NCI-H2029 treated with DMSO at 0.1 percent for 48 hours (cell line): Measurements from ENCODE around the gene LYZL6.
"Not testable (repeated sequence)": the region's sequence is repeated elsewhere in the genome, so short reads cannot be mapped to it uniquely, and the experiment has no call there.

Experiments
- DNase-seq: peaks from one replicate; lab custom pipeline; 2025; lab: John Stamatoyannopoulos, UW

The LYZL6 gene

DNA sequence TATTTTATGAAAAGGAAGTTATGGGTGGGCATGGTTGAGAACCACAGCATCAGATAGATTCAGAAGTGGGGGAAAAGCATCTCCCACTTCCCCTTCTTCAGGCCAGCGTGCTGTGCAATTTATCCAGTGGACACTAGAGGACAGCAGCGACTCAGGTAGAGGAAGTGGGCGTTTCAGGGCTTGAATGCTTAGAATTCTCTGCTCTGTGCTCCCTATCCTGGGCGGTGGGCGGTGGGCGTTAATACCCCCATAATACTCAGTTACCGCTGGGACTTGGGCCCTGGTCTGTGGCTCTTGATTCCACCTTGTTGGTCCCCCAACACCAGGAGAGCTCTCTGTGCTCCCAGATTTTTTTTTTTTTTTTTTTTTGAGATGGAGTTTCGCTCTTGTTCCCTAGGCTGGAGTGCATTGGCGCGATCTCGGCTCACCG, 3.7 kb upstream of the LYZL6 start:
- peak; percentile 39 for DNase-seq

DNA sequence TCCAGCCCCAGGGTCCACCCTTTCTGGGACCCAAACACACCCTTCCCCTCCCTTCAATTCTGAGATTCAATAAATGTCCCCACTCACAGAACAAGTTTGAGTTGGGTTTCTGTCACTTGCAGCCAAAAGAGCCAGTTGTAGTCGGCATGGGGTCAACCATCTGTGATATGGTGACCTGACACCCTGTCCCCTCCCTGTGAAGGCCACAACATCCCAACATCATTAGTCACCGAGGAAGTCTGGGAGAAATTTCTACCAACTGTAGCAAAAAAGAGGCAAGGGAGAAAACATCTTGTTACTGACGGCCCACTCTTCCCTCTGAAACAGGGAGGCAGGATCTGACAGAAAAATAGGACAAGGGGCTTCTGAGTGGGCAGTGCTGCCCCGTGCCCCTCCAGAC, 638 bp upstream of the LYZL6 start:
- no peak for DNase-seq

DNA sequence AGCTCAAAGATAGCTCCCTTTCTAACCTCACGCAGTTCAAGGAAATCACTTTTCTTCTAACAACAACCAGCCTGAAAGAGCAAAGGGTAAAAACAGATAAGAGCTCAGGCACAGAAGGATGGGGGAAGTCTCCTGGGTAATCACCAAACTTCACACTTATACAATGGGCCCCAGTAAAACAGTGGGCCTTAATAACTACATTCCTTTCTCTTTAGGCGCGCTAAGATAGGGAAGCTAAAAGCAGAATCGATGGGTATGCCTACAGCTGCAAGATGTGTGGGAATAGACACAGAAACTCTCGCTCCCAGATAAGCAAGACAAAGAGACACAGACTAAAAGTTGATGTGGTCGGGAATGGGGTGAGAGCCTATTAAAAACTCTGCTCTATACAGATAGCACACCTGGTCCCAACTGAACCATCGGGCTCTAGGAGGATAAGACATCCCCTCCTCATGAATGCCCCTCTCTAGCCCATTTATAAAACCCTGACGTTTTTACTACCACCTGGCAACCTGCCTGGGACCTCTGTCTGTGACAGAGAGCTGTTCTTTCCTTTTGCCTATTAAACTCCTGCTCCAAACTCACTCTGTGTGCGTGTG, 826 bp downstream of the LYZL6 start:
- no peak for DNase-seq

DNA sequence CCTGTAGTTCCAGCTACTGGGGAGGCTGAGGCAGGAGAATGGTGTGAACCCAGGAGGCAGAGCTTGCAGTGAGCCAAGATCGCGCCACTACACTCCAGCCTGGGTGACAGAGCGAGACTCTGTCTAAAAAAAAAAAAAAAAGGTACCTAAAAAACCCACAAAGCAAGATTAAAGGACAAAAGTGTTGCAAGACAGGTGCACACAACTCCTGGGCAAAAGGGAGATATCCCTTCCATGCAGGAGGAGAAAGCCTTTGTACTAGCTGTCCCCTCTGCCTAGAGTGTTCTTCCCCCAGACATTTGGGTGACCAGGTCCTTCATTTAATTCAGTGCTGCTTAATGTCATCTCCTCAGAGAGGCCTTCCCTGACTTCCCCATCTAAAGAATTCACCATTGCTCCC, 5.0 kb downstream of the LYZL6 start:
- not testable (repeated sequence) for DNase-seq

DNA sequence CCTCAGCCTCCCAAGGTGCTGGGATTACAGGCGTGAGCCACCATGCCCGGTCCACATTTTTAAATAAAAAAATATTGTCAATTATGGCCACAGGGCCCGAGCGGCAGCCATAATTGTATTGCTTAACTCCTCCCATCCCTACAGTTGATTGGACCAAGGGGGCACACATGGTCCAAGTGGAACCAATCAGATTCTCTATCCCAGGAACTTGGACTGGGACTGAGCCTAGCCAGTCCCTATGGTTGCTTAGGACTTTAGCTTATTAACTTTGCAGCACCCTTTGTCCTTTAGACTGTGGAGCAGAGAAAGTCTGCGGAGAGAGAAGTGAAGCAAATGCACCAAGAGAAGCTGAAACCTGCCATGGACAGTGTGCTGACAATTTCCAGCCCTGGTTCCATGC, 7.5 kb downstream of the LYZL6 start:
- DNase-seq: no peak

DNA sequence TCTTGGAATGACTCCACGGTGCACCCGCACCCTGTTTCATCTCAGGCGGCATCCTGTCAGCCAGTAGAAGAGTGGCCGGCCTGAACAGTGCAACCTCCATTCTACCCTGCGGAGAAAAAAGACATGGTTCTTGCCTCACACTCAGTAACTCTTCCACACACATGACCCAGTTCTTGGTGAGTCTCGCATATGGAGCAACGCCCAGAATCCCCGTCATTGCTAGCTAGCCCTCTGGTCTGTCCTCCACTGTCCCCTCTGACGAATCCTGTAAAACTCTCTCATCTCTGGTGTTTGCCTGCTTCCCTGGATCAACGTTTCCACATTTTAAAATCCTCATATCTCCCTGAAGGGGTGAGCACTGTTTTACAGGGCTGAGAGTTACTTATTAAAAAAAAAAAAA, 8.8 kb downstream of the LYZL6 start:
- DNase-seq: no peak

DNA sequence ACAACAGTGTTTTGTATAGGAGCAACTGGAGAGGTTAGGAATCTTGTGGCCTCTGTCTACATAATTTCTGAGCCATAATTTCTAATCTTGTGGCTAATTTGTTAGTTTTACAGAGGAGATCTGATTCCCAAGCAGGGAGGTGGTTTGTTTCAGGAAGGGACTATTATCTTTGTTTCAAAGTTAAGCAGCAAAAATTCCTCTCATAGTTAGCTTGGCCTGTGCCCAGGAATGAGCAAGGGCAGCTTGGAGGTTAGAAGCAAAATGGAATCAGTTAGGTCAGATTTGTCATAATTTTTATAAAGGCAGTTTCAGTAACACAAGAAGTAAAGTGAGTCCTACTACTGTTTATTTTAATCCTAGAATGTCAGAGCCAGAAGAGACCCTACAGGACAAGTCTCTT, 10.9 kb downstream of the LYZL6 start:
- DNase-seq: no peak

DNA sequence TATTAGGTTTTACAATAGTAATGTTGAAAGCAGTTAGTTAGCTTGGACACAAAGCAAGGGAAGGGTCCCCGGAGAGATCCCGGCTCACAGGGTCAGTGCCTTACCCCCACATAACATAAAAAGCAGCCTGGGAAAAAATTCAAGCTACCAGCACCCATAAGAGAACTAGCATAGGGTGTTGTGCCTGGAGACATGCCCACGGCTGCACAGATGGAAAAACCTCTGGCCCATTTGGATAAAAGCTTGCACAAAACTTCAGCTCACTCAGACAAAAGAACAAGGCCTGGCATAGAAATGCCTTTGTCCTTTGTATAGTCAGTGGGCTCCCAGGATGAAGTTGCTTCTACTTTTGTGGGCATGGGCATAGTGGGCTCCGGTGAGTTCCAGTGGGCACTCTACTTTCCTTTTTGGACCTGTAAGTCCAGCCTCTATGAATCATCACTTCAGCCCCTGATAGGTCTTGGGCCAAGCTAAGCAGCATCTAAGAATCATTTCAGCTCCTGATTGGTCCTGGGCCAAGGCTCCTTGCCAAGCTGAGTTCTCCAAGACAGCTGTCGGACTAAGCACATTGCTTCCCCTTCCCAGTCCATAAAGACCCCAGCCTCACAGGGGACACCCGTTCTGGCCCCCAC, 11.6 kb downstream of the LYZL6 start:
- no peak for DNase-seq

DNA sequence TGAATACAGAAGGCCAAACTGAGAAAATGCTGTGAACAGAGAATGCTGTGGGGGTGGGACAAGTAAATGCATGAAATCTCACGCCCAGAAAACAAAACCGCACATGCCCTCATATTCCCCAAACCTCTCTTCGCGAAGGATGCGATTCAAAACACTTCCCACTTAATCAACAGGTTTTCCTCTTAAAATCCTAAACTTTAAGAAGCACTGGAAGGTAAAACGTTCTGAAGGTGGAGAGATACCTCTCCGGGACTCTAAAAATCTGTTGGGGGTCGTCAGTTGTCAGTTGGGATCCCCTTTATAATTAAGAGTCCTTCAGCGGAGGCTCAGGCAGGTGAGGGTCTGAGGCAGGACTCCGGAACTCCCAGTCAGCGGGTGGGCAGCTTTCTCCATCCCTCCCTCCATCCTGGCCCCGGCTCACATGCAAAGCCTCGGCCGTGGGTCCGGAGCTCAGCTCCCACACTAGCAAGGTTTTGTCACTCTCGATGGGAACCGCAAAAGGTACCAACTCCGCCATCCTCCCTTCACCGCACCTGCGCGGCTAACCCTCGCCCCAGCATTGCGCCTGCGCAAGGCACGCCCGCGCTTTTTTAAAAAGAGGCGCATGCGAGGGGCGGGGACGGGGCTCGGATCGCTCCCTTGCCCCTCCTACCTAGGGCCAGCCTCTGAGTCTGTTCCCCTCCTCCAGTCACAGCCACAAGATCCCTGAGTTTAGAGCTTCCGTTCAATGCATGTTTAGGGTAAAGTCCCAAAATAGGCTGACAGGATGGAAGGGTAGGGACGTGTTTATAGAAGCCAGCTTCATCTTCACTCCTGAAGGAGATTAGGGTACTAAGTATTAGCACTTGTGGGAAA, 13.1 kb downstream of the LYZL6 start, which contains the start of gene RDM1:
Gene RDM1 (minus strand): TSS at position 563 of the 855 bp plus-strand sequence. CDS start 46 bp downstream, at position 517.
- peak; percentile 24 for DNase-seq

DNA sequence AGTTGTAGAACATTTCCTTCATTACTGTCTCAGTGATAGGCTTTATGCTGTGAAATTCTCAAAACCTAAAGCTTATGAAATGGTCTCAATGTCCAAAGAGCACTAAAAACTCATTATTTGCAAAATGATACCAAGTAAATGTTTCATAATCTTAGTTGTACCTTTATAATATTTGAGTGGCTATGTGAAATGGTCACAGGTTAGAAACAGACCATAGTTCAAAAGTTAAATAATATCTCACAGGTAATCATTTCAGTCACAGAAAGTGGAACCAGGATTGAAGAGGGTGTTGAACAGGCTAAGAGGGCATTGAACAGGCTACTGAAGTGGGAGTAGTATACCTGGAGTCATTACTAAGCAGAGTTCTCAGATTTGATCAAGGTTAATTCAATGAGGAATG, 15.8 kb downstream of the LYZL6 start:
- DNase-seq: no peak

DNA sequence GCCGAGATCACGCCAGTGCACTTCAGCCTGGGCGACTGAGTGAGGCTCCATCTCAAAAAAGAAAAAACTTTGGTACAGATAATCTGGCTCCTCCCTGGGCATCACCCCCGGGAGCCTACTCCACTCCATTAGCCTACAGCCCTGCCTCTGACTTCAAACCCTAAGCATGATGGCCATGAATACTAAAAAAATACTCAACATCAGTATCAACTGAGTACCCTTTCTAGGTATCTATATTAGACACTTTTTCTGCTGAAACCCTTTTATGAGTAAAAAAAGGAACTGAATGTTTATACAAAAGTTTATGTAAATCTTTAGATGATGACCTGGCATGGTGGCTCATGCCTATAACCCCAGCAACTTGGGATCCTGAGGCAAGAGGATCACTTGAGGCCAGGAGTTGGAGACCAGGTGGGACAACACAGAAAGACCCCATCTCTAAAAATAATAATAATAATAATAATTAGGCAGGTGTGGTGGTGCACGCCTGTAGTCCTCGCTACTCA, 19.9 kb downstream of the LYZL6 start:
- no peak for DNase-seq

DNA sequence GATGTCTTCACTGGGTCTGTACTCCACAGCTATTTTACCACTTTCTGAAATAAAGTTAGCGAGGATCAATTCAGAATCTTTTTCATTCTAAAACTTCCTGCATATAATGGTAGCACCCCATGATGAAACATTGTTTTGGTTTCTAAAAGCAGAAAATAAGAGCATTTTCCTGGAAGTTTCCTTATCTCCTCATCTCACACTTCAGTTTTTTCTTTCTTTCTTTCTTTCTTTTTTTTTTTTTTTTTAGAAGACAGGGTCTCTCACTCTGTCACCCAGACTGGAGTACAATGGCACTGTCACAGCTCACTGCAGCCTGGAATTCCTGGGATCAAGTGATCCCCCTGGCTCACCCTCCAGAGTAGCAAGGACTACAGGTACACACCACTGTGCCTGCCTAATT, 23.3 kb downstream of the LYZL6 start:
- DNase-seq: no peak

DNA sequence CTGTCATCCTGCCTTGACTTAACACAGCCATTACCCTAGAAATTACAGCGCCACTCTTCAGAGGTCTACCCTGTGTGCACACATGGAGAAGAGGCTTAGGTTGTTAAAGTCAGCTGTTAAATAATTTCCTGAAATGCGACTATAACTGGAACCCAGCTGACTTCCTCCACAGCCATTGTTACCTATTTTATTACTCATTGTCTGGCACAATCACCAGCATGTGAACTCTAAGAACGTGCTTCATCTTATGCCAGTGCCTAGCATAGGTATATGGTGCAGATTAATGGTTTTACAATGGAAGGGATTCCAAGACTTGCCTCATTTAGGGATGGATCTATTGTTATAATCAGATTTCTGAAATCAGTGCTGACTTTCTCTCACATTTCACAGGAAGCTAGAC, 24.8 kb downstream of the LYZL6 start:
- DNase-seq: no peak

DNA sequence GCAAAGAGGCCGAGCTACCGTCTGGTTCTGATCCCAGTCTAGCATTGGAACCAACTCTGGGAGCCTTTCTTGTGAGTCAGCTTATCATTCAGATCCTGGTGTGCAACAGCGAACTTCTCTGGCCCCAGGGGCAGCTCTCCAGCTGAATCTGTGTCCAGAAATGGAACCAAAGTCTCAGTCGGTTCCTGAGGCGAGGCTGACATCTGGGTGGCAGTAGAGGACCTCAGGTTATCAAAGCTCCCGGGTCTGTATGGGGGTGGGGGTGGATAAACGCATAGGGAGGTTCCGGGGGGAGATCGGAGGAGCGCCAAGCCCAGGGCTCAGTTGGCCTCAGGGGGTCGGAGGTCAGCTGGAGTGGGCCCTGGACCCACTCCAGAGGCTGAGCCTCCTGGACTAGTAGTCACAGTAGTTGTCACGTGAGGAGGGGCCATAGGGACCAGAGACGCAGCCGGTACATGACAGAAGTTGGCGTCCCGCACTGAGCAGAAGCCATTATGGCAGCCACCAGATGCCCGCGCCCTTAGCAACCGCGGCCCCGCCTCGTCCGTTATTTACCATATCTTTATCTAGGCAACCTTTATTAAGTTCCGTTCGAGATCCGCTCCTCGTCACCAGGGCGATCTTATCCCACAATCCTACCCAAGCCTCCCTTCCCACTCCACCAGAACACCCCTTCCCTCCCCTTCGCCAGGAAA, 25.8 kb downstream of the LYZL6 start:
- no peak for DNase-seq

DNA sequence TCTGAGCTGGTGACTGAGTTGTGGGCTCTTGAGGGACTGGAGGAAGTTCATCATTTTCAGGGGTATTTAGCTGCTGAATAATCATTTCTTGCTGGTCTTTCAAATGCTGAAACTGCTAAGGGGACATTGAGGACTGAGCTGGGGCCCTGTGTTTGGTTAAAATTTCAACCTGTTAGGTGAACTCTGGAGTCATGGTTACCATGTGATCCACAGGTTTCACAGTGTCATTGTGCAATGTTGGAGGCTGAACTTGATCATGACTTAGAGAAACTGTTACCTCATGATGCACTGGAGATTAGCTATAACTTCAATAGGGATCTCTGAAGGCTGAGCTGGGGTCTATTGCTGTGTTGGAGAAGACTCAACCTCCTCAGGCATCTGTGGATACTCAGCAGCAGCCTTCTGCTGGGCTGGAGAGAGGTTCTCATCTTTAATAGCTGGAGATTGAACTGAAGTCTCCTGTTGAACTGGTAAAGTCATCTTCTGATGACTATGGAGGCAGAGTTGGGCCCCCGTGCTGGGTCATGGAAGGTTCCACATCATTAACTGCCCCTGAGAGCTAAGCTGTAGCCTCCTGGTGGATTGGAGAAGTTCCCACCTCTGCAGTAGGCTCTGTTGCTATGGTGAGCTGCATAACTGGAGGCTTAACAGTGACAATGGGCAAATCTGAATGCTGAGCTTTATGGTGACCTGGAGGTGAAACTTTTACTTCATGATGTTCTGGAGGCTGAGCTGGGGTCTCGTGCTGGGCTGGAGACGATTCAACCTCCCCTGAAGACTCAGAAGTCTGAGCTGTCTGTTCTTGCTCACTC, 28.2 kb downstream of the LYZL6 start:
- DNase-seq: no peak

DNA sequence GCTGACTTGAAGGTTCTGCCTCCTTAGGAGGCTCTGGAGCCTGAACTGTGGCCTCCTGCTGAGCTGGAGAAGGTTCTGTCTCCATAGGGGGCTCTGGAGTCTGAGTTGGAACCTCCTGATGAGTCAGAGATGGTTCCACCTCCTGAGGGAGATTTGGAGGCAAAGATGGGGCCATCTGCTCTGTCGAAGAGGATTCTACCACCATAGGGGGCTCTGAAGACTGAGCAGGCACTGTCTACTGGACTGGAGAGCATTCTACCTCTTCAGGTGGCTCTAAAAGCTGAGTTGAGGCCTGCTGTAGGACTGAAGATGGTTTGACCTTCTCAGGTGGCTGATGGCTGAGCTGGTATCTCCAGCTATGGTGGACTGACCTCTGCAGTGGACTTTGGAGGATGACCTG, 29.2 kb downstream of the LYZL6 start:
- DNase-seq: no peak

DNA sequence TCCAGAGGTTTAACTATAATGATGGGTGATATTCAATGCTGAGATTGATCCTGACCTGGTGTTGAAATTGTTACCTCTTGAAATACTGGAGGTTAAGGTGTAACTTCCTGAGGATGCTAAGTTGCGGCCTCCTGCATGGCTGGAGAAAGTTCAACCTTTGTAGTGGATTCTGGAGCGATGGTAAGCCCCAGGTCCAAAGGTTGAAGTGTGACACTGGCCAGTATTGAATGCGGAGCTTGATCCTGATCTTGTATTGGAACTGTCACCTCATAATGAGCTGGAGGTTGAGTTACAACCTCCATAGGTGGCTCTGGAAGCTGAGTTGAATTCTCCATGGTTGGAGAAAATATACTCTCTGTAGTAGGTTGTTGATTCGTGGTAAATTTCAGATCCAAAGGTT, 29.9 kb downstream of the LYZL6 start:
- no peak for DNase-seq

DNA sequence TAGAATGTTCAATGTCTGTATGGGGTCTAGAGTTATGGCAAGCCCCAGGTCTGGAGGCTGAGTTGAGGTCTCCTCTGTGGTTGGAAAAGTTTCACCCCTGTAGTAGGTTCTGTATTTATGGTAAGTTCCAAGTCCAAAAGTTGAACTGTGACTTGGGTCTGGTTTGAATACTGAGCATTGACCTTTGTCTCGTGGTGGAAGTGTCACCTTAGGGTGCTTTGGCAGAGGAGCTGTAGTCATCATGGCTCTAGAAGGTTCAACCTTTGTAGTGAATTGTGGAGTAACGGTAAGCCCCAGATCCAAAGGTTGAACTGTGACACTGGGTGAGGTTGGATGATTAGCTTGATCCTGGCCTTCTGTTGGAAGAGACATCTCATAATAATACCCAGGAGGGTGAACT, 30.6 kb downstream of the LYZL6 start:
- DNase-seq: no peak

DNA sequence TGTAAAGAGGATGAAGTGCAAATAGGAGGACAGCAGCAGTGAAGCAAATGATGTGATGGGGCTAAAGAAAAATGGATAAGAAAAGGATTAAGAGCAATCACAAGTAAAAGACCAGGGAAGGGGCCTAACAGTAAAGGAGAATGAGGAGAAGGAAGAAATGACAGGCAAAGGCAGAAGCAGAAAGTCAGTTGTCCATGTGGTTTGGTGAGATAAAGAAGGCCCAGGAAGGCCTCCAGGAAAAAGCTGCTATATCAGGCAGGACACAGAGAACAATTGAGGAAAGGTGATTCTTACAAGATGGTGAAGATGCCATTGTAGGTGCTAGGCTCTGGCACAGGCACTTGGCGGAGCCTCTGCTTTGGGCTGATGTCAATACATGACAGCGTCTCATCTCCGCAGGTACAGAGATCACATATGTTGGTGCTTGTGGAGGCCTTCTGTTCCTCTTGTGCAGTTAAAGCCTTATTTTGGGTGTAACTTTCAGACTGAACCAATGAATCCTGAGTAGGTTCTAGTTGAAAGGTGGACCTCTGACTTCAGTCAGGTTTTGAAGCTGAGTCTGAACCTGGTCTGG, 31.1 kb downstream of the LYZL6 start:
- DNase-seq: no peak

DNA sequence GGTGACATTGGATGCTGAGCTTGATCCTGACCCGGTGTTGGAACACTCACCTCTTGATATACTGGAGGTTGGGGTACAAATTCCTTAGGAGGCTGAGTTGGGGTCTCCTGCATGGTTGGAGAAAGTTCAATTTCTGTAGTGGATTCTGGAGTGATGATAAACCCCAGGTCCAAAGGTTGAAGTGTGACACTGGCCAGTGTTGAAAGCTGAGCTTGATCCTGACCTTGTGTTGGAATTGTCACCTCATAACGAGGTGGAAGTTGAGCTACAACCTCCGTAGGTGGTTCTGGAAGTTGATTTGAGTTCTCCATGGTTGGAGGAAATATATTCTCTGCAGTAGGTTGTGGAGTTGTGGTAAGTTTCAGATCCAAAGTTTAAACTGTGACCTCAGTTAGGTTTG, 34.1 kb downstream of the LYZL6 start:
- DNase-seq: no peak

DNA sequence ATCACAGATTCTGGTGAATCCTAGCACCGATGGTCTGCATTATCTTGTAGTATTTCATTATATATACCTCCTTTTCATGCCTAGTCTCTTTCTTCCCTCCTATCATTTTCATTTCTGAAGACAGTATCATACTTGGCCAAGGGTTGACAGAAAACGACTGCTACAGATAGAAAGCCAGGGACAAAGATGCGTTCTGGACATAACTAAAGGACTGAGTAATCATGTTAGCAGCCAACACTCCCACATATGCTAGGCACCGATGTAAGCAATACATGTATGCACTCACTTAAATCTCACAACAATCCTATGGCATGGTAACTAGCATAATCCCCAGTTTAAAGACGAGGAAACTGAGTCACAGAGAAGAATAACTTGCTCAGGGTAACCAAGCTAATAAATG, 35.8 kb downstream of the LYZL6 start:
- DNase-seq: no peak
